HG03432 (cell line): Measurements from ENCODE around the gene PELO.
A peak's percentile ranks its signal among the peaks of the same experiment; 100 is the strongest.
"Not testable (repeated sequence)": the region's sequence is repeated elsewhere in the genome, so short reads cannot be mapped to it uniquely, and the experiment has no call there.

Experiments used
- ATAC-seq: cut with Tn5 transposase; IDR thresholded peaks from one replicate; pipeline ENCODE4 v1.9.1; 2021; ENCODE audit warnings: mild to moderate bottlenecking, moderate library complexity; ENCODE audit not compliant: unreplicated experiment

Gene PELO, protein sequence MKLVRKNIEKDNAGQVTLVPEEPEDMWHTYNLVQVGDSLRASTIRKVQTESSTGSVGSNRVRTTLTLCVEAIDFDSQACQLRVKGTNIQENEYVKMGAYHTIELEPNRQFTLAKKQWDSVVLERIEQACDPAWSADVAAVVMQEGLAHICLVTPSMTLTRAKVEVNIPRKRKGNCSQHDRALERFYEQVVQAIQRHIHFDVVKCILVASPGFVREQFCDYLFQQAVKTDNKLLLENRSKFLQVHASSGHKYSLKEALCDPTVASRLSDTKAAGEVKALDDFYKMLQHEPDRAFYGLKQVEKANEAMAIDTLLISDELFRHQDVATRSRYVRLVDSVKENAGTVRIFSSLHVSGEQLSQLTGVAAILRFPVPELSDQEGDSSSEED

DNA sequence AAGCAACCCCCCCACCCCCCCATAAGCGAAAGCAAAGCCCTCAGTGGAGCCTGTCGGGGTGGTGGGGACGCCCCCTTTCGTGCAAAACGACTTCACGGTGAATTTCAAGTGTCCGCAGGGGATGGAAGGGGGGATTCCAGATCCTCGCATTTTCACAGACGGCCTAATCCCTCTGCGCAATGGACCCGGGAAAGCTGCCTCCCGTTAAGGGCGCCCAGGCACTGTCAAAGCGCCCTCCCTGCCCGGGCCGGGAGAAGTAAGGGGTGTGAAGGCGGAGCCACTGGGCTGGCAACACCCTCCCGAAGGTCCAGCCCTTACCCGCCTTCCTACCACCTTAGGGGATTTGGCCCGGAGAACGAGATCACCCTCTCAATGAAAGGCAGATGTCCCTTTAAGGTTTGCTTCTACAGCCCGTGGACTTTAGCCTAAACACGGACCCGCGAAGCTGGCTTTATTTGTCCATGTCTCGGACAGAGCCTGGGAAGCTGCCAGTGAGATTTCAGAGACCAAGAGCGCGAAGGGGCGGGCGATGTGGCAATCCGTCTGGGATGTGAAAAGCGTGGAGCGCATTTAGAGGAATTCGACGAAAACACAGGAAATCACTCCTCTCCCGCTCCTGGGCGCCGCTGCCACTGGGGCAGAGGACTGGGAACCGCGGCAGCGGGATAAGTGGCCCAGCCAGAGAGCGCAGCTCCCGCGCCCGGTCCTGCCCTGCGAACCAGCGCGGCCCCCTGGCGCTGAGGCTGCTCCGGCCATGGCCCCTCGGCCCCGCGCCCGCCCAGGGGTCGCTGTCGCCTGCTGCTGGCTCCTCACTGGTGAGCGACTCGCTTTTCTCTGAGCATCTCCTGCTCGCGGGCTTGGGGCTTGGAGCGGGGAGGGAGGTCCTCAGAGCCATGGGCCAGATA is at the start of gene PELO, which contains the start of gene ITGA1:
Gene PELO, plus strand, starts transcription at position 317 of the 905 bp plus-strand sequence. CDS start 12,479 bp downstream, outside the sequence.
Gene ITGA1, plus strand, starts transcription at position 317 of the 905 bp plus-strand sequence. Its CDS starts 438 bp downstream, at position 755.
- peak; percentile 86 for ATAC-seq

DNA sequence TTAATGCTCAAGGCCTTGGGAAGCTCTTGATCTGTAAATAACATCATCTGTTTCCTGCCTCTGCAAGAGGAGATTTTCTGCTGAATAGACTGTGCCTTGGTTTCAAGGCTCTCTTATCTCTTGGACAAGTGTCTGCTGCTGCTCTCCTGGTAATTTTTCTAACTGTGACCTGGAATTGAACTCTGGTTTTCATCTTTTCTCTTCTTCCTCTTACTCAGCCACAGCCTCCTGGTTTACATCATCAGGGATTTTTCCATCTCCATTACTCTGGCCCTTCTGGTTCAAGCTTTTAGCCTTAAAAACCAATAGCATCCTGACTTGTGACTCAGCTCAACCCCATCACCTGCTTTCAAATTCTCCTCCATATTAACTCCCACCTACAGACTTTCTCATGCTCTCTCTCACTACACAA is 49.6 kb upstream of the PELO start:
- peak; percentile 83 for ATAC-seq

DNA sequence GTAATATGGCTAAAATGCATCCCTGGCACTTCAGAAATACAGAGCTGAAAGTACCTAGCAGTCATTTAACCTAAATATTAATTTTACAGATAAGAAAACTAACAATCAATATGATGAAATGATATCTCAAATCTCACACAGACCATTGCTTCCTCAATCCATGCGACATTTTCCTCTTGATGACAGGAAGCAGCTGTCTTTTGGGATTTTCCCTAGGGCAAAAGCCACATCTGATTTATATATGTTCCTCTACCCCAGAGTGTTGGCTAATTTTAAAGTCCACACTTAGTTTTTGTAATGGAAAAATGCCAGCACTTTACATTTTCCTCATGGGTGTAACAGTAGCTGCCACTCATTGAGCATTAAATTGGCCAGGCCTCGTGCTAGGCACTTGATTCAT is 47.7 kb upstream of the PELO start:
- ATAC-seq: no peak

DNA sequence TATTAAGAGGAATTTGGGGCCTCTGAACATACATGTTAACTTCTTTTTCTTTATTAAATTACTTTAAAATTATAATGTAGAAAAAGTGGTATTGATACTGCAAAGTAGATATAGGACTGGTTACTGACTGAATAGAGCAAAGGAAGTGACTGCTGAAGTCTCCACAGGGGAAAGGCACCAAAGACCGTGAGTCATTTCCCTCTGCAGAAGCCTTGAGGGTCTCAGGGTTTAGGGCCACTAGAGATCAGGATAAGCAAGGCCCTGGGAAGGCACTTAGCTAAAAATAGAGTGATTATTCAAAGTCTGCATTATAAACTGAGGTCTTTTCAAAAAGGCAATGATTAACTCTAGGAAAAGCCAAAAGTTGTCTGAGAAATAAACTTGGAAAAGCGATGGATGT is 44.7 kb upstream of the PELO start:
- ATAC-seq: no peak

DNA sequence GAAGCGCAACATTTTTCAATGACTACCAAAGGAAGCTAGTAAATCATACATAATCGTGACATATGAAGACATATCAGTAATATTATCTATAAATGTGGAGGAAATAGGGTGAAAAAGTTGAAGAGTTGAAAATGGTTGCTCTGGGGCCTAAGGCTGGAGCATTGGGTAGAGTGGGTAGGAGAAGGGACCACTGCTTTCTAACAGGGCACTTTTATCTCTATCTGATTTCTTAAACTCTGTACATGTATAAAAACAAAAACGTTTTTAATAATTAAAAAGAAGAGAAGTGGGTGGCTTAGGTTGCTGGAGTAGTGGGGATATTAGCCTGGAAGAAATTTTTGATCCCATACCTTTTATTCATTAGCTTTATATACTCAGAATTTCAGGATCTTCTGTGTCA is 44.2 kb upstream of the PELO start:
- no peak for ATAC-seq

DNA sequence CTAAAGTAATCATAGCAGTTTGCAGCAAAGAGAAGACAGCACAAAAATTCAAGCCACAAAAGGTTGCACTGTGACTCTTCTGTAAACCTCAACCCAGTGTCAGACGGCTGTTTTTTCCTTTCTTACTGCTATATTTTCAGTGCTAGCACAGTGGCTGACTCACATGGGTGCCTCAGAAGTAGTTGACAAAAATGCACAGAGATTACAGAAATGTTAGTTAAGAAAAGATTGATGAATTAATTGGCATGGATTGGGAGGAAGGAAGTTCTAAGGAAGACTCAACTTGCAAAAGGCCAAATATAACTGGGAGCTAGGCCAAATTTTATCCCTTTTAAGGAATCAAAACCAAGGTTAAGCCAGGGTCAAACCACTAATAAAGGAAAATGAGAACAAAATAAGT is 43.7 kb upstream of the PELO start:
- ATAC-seq: peak; percentile 77

DNA sequence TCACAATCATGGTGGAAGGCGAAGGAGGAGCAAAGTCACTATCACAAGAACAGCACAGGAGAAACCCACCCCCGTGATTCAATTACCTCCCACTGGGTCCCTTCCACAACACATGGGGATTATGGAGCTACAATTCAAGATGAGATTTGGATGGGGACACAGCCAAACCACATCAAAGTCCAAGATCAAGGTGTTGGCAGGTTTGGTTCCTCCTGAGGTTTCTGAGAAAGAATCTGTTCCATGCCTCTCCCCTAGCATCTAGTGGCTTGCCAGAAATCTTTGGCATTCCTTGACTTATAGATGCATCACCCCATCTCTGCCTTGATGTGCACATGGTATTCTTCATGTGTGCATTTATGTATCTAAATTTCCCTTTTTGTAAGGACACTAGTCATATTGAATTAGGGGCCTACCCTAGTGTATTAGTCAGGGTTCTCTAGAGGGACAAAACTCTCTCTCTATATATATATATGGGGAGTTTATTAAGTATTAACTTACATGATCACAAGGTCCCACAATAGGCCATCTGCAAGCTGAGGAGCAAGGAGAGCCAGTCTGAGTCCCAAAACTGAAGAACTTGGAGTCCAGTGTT is 42.8 kb upstream of the PELO start:
- not testable (repeated sequence) for ATAC-seq

DNA sequence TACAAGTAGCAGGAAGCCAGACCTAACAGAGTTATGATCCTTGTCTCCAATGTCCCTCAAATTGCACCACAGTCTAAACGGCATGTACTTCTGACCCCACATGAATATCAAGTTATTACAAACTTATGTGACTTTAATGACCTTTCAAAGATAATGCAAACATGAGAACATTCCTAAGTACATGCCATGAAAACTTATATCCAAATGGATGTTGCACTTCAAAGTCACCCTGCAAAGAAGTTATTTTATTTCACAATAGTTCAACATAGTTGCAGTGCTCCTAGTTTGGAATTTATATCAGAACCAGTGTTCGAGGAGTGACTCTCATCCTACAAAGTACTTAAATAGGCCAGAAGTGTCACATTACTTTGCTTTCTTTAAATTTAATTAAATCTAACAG is 41.2 kb upstream of the PELO start:
- no peak for ATAC-seq

DNA sequence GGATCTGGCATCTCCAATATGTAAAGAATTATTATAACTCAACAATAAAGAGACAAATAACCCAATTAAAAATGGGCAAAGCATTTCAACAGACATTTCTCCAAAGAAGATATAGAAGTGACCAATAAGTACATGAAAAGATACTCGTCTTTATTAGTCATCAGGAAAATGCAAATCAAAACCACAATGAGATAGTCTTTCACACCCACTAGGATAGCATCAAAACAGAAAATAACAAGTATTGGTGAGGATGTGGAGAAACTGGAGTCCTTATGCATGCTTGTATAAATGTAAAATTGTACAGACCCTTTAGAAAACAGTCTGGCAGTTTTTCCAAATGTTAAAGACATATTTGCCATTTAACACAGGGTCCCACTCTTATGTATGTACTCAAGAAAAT is 39.1 kb upstream of the PELO start:
- ATAC-seq: peak; percentile 54

DNA sequence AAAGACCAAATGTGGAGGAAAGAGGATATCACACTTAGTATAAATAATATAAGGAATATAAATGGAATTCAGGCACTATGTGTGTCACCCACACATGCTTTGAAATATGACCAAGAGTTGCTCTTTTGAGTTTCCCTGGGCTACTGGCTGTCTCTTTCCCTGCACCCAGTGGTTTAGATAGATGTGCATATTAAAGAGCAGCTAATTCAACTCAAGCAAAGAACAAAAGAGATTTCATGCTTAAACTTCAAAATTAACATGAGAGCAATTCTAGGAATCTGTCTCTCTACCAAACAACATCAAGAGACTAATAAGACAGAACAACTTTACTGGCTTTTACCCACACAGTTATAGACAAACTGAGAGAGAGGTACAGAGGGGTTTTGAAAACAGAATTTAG is 38.0 kb upstream of the PELO start:
- ATAC-seq: no peak

DNA sequence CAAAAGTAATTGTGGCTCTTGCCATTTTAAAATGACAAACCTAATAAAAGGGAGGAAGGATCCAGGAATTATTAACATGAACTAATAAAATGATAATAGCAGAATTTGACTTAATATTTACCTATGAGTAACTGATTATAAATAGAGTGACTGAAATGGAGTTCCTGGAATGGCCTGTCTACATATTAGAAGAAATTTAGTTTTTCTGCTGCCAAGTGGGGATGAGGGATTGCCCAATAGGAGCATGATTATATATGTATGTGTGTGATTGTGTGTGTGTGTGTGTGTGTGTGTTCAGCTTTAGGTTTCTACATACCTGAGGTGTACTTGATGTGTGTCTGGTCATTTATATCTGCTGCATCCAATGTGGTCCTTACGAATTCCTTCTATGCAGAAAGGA is 36.6 kb upstream of the PELO start:
- no peak for ATAC-seq

DNA sequence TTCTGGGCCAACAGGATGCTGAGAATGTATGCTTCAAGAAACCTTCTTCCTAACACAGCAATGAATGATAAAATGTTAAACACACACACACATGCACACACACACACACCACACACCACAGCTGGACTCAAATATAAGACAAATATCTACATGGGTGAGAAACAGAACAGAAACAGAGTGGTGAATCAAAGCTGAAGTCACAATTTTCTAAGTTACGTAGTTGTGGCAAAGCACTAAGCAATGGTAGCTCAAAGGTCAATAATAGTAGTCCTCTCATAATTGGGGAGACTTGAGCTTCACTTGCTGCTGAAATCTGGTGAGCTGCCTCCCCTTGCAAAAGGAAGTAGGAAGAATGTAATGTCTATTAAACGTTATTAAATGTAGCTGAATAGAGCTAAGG is 33.7 kb upstream of the PELO start:
- no peak for ATAC-seq

DNA sequence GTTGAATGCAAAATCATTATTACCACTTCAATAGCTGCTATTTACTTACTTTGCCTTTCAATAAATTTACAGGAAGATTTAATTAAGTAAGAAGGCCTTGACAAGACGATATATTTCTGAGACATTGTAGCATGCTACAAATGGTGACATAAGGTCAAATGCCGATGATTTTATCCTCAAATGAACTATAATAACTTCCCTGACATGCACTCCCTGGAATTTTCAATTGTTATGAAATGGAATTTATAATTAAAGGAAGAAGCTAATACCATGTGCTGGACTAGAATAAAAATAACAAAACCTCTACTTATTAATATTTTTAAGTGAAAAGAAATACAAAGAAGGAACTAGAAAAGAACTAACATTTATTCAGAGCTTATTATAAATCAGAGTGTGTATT is 30.2 kb upstream of the PELO start:
- ATAC-seq: no peak

DNA sequence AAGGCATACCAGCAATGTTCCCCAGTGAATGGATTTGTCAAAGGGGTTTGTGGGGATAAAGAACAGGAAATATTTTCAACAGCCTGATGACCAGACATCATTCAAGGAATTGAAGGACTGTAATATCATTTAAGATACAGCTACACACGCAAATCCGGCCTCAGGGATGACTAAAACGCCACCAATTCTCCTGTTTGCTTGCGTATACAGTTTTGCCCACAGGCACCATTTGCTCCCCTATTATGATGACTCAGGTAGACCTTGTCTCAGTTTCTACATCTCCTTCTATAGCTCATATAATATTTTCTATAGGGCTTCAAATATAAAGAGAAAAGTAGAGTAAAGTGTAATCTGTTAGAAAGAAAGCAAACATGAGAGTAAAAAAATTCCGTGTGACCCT is 29.7 kb upstream of the PELO start:
- ATAC-seq: no peak

DNA sequence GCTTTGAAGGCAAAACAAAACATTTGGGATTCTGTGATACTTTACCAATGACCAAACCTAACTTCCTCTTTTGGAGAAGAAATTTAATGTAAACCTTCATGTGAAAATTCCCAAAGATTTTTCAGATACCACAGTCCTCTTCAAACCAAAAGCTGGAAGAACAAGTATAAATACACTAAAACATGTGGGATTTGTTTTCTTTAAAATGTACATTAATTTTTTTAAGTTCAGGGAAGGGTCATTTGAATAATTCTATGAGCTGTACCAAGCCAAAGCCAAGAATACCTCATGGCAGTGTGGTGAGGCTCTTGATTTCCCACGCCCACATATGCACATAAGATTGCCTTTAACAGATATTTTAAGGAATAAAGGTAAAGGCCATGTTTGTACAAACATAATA is 28.4 kb upstream of the PELO start:
- ATAC-seq: no peak

DNA sequence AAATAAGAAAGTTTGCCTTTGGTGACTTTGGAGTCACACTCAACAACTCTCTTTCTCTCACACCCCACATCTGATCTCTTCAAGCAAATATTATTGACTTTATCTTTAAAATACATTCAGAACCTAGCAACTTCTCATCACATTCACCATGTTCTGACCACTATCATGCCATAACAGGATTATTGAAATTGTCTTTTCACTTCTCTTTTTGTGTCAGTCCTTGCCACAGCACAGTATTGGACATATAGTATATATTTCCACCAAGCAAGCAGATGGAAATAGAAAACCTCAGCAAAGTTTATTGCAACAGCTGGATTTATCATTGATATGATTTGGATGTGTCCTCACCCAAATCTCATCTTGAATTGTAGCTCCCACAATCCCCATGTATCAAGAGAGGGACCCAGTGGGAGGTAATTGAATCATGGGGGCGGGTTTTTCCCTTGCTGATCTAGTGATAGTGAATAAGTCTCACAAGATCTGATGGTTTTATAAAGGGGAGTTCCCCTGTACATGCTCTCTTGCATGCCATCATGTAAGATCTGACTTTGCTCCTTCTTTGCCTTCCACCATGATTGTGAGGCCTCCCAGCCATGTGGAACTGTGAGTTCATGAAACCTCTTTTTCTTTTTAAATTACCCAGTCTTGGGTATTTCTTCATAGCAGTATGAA is 26.9 kb upstream of the PELO start:
- peak; percentile 76 for ATAC-seq

DNA sequence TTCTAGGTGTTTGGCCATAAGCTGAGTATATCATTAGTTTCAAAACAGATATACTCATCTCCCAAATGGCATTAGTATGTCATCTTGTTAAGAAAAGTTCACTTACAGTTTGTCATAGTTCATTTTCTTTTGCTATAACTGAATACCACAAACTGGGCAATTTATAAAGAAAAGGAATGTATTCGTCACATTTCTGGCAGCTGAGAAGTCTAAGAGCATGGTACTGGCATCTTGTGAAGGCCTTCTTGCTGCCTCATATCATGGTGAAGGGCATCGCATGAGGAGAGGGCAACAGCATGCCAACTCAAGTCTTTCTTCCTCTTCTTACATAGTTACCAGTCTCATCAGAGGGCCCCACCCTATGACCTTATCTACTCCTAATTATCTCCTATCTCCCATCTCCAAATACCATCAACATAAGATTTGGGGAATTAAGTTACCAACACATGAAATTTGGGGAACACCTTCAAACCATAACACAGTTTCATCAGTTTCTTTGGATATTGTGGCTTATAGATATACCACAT is 20.4 kb upstream of the PELO start:
- ATAC-seq: no peak

DNA sequence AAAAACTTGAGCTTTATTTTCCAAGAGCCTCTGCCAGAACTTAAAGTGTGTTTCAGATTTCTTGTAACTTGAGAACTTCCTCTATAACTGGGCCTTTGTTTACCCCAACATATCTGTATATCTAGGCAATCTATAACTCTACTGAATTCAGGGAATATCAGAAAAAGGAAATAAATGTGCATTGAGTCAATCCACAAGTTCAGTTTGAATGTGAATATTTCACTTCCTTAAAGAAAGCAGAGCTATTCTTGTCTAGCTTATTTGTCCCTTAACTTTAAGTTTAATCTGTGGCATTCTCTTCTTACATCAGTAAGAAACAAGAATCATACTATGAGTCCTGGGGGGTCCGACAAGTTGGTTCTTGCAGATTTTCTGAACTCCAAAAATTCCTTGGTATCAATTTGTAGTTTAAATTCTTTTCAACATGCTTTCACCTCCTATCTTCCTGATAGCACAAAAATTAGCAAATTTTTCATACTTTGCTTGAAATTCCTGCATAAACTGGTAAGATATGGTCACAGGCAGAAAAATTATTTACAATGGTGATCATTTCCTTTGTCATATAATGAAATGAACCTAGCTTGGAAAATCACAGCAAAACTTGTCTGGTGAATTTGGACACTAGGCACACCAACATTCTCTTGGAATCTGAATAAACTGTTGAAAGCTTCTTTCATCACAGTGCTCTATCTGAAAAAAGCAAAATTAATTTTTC is 19.8 kb upstream of the PELO start:
- ATAC-seq: peak; percentile 47

DNA sequence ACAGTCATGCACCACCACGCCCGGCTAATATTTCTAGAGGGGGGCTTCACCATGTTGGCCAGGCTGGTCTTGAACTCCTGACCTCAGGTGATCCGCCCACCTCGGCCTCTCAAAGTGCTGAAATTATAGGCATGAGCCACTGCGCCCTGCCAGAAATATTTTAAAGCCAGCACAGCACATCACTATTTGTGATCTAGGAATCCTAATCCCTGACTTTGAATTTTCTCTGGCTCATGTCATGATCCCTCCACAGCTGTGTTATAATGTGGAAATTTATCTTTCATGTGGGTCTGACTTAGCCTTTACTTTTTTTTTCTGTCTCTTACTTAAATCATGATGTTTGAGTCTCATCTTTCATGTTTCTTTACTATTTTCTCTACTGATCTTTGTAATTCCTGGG is 18.7 kb upstream of the PELO start:
- no peak for ATAC-seq

DNA sequence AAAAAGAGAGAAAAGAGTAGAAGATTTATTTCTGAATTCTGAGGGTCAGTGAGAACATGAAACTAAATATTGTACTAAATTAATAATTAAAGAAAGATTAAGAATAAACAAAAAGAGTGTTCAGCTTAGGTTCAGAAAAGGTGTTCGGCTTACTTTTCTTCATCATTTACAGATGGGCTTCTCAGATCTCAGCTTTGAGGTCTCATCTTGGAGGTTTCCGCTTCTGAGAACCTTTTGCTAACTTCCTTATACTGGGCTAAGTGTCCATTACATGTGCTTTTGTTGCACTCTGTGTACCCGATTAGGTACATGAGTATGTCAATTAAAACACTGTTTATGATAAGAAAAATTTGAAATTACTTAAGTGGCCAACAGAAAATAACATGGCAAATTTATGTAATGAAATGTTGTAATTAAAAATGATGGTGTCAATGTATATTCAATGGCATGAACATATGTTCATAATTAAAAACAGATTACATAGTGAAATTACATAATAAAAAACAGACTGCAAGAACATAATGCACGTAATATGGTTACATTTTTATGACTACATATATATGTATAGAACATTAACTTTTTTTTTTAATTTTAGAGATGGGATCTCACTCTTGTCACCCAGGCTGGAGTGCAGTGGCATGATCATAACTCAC is 17.3 kb upstream of the PELO start:
- ATAC-seq: no peak
